Hepatocyte (in vitro differentiated cells): ENCODE results near the gene SLC27A4. TPM values are rescaled to one million over a fixed set of nuclear protein-coding genes. Genes with fewer than 3 reads are reported as not detected.

Experiments
- DNase-seq: peaks from one replicate; pipeline ENCODE4 v3.0.0-alpha.2; 2016; ENCODE audit warnings: low spot score
- H2AFZ ChIP-seq: fragments of 200-600 bp; sonication (generic); 2 replicates; pipeline ENCODE4 v1.6.0; 2016; ENCODE audit warnings: antibody characterized with exemption, mild to moderate bottlenecking
- H3K27ac ChIP-seq: fragments of 200-600 bp; sonication (generic); 2 replicates; pipeline ENCODE4 v1.5.1; 2016; ENCODE audit warnings: mild to moderate bottlenecking
- H3K27me3 ChIP-seq: fragments of 200-600 bp; sonication (generic); 2 replicates; pipeline ENCODE4 v1.6.1; 2016
- H3K36me3 ChIP-seq: fragments of 200-600 bp; sonication (generic); replicated peaks from 2 replicates; pipeline ENCODE4 v1.5.1; 2016; ENCODE audit warnings: low read depth; ENCODE audit not compliant: insufficient read depth
- H3K4me1 ChIP-seq: fragments of 200-600 bp; sonication (generic); 2 replicates; pipeline ENCODE4 v1.5.1; 2016; ENCODE audit warnings: mild to moderate bottlenecking, moderate library complexity; ENCODE audit not compliant: insufficient read depth
- H3K4me2 ChIP-seq: fragments of 200-600 bp; sonication (generic); 2 replicates; pipeline ENCODE4 v1.6.0; 2016
- H3K4me3 ChIP-seq: fragments of 200-600 bp; sonication (generic); 2 replicates; pipeline ENCODE4 v1.5.1; 2016; ENCODE audit warnings: mild to moderate bottlenecking
- H3K79me2 ChIP-seq: fragments of 200-600 bp; sonication (generic); 2 replicates; pipeline ENCODE4 v1.6.0; 2017; ENCODE audit warnings: mild to moderate bottlenecking
- H3K9me2 ChIP-seq: fragments of 200-600 bp; sonication (generic); replicated peaks from 2 replicates; pipeline ENCODE4 v1.6.0; 2017; ENCODE audit warnings: mild to moderate bottlenecking; ENCODE audit not compliant: insufficient read depth
- H3K9me3 ChIP-seq: fragments of 200-600 bp; sonication (generic); 2 replicates; pipeline ENCODE4 v1.5.1; 2016; ENCODE audit warnings: low read depth, mild to moderate bottlenecking
- H4K20me1 ChIP-seq: fragments of 200-600 bp; sonication (generic); 2 replicates; pipeline ENCODE4 v1.6.0; 2016; ENCODE audit warnings: mild to moderate bottlenecking; ENCODE audit not compliant: insufficient read depth, poor library complexity, severe bottlenecking
- EZH2 ChIP-seq: fragments of 200-600 bp; sonication (generic); IDR thresholded peaks from 2 replicates; pipeline ENCODE4 v1.6.1; 2016; ENCODE audit warnings: antibody characterized with exemption, mild to moderate bottlenecking, borderline replicate concordance
- EZH2phosphoT487 ChIP-seq: fragments of 200-600 bp; sonication (generic); IDR thresholded peaks from one replicate; pipeline ENCODE4 v1.6.1; 2018; ENCODE audit warnings: antibody characterized with exemption, mild to moderate bottlenecking, low read depth, moderate library complexity; ENCODE audit not compliant: unreplicated experiment, severe bottlenecking
- WGBS: methylation state at CpG from one replicate; pipeline ENCODE4 v1.1.6; 2016; ENCODE audit warnings: low lambda C conversion rate; ENCODE audit errors: missing lambda C conversion rate; 5-methylcytosine and 5-hydroxymethylcytosine counted together
- polyA plus RNA-seq: library from polyadenylated mRNA; unstranded; fragments of >200 nt; fragmentation: Nextera tagmentation; extraction: Ambion mirVana; gene quantifications from 2 replicates; pipeline ENCODE4 v1.2.1, GENCODE V29; 2016
- total RNA-seq: library from RNA; depleted of rRNA; stranded (reverse); fragments of >200 nt; gene quantifications from 2 replicates; pipeline ENCODE4 v1.2.3, GENCODE V29; 2014
- TF ChIP-seq, protein P1 (sequence below): fragments of 200-600 bp; sonication (generic); IDR thresholded peaks from 2 replicates; pipeline ENCODE4 v1.5.1; 2016; ENCODE audit warnings: antibody characterized with exemption, mild to moderate bottlenecking; ENCODE audit not compliant: poor library complexity

Gene SLC27A4
- total and polyA plus RNA-seq, 2 experiments from 2014 or later: 21.9 to 23.4 TPM

DNA sequence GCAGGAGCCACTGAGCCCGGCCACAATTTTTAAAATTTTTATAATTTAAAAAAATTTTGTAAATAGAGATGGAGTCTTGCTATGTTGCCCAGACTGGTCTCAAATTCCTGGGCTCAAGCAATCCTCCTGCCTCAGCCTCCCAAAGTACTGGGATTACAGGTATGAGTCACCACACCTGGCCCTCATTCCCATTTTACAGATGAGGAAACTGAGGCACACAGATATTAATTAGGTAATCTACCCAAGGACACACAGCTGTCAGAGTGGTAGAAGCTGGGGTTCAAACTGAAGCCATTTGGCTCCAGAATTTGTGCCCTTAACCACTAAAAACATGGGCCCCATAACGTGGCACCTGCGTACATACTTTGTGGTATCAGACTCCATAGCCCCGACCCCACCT lies 25.6 kb upstream of the SLC27A4 start:
- WGBS: 96% methylated on average over 4 of the region's 4 CpGs
- Histone ChIP-seq H2AFZ (no peak overlapping the region), H3K9me2 (no peaks in the 10 kb centered on the region), H3K9me3 (no peaks in the 10 kb centered on the region), H3K4me2 (no peak overlapping the region), H3K36me3 (no peaks in the 10 kb centered on the region), H3K4me3 (no peak overlapping the region), H3K27ac (no peak overlapping the region), H3K27me3 (no peaks in the 10 kb centered on the region), H4K20me1 (no peaks in the 10 kb centered on the region), H3K79me2 (no peaks in the 10 kb centered on the region), H3K4me1 (no peaks in the 10 kb centered on the region)
- TF ChIP-seq, protein P1, sequence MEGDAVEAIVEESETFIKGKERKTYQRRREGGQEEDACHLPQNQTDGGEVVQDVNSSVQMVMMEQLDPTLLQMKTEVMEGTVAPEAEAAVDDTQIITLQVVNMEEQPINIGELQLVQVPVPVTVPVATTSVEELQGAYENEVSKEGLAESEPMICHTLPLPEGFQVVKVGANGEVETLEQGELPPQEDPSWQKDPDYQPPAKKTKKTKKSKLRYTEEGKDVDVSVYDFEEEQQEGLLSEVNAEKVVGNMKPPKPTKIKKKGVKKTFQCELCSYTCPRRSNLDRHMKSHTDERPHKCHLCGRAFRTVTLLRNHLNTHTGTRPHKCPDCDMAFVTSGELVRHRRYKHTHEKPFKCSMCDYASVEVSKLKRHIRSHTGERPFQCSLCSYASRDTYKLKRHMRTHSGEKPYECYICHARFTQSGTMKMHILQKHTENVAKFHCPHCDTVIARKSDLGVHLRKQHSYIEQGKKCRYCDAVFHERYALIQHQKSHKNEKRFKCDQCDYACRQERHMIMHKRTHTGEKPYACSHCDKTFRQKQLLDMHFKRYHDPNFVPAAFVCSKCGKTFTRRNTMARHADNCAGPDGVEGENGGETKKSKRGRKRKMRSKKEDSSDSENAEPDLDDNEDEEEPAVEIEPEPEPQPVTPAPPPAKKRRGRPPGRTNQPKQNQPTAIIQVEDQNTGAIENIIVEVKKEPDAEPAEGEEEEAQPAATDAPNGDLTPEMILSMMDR: no peak
- no peak for TF ChIP-seq EZH2phosphoT487
- no peak for TF ChIP-seq EZH2
- DNase-seq: no peak

DNA sequence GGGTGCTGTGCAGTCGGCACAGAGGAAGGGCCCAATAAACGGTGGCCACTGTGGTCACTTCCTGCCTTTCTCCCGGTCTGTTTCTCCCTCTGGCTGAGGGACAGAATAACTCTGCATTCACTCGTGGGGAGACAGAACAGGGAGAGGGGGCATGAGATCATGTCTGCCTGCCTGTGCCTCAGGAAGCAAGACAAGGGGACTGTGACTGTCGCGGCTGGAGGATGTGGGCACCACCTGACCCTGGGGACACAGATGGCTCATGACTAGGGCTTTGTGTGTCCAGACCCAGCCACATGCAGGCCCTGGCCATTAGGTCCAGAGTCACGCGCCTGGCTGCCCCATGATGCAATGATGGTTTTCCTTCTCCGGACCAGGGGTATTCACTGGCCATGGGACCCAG lies 23.9 kb upstream of the SLC27A4 start:
- no peaks in the 10 kb centered on the region for H3K9me2 ChIP-seq
- TF ChIP-seq EZH2 (no peak), EZH2phosphoT487 (no peak)
- TF ChIP-seq, protein P1: no peak
- 92% methylated on average over 9 of the region's 9 CpGs for WGBS
- H3K79me2 ChIP-seq: peaks cover 6% of the 10 kb centered on the region
- no peak overlapping the region for H3K4me3 ChIP-seq
- H3K4me1 ChIP-seq: peaks cover 3% of the 10 kb centered on the region
- H3K9me3 ChIP-seq: no peaks in the 10 kb centered on the region
- H4K20me1 ChIP-seq: no peaks in the 10 kb centered on the region
- H3K27me3 ChIP-seq: no peaks in the 10 kb centered on the region
- no peaks in the 10 kb centered on the region for H3K36me3 ChIP-seq
- H2AFZ ChIP-seq: no peak overlapping the region
- no peak overlapping the region for H3K4me2 ChIP-seq
- H3K27ac ChIP-seq: no peak overlapping the region
- no peak for DNase-seq

DNA sequence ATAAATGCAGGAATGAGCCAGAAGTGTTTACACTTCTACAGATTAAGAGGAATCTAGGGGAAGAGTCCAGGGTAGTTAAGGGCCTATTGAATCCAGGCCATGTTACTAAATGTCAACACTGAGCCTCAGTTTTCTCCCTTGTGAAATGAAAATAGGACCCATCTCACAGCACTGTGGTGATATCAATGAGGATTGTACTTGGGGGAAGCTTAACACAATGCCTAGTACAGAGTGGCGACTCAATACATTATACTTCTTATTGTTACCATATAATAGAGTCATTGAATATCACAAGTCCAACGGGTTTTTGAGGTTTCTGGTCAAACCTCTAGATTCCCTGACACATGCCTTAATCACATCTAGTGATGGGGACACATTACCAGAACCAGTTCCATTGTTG lies 22.7 kb upstream of the SLC27A4 start:
- Histone ChIP-seq H3K79me2 (peaks cover 12% of the 10 kb centered on the region), H3K4me3 (no peak overlapping the region), H3K9me3 (no peaks in the 10 kb centered on the region), H3K9me2 (no peaks in the 10 kb centered on the region), H2AFZ (no peak overlapping the region), H3K36me3 (no peaks in the 10 kb centered on the region), H3K4me1 (peaks cover 3% of the 10 kb centered on the region), H4K20me1 (no peaks in the 10 kb centered on the region), H3K27ac (no peak overlapping the region), H3K4me2 (no peak overlapping the region), H3K27me3 (no peaks in the 10 kb centered on the region)
- WGBS: 48% methylated on average over 2 of the region's 2 CpGs
- no peak for DNase-seq
- TF ChIP-seq EZH2 (no peak), EZH2phosphoT487 (no peak)
- TF ChIP-seq, protein P1: no peak

DNA sequence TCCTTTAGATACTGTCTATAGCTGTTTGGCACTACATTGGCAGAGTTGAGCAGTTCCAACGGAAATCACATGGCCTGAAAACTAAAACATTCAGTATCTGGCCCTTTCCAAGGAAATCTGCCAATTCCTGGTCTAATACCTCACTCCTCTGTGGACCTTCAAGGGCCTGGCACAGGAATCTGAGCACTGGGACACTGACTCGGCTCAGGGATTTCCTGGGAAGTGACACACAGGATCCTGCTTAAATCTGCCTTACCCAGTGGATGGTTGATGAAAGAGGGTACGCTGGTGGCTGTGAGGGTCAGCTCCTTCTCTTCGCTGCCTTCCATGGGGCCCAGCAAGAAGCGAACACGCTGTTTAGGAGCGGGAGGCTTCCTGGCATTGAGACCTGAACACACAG lies 19.0 kb upstream of the SLC27A4 start:
- Histone ChIP-seq H3K27ac (no peak overlapping the region), H3K36me3 (no peaks in the 10 kb centered on the region), H3K4me2 (peak overlapping the region; percentile 89), H3K27me3 (no peaks in the 10 kb centered on the region), H3K4me1 (peaks cover 13% of the 10 kb centered on the region), H3K9me2 (no peaks in the 10 kb centered on the region), H4K20me1 (peaks cover 5% of the 10 kb centered on the region), H3K9me3 (no peaks in the 10 kb centered on the region), H2AFZ (peak overlapping the region; percentile 72), H3K79me2 (peaks cover 32% of the 10 kb centered on the region), H3K4me3 (peak overlapping the region; percentile 60)
- TF ChIP-seq, protein P1: no peak
- TF ChIP-seq EZH2 (no peak), EZH2phosphoT487 (no peak)
- WGBS: 93% methylated on average over 7 of the region's 7 CpGs
- DNase-seq: no peak
